GM18907 (cell line): Measurements from ENCODE around the gene AMHR2.

Experiments used
- ATAC-seq: cut with Tn5 transposase; IDR thresholded peaks from one replicate; pipeline ENCODE4 v1.9.1; 2021; ENCODE audit warnings: mild to moderate bottlenecking, moderate library complexity; ENCODE audit not compliant: unreplicated experiment

Gene AMHR2

GRCh38 chr12:53479331-53479730 is 55.7 kb downstream of the AMHR2 start:
- no peak for ATAC-seq

GRCh38 chr12:53480491-53481442 is 57.1 kb downstream of the AMHR2 start:
- ATAC-seq = no peak
